ENCODE data around the gene ULK1.

ULK1 gene

GRCh38 chr12:131902332-131903241 lies 8.2 kb downstream of the ULK1 start:
- Histone ChIP-seq H3K79me1 (ENCODE audit: low read length) (peaks cover 21% of the 10 kb centered on the region), H3K4me2 (ENCODE audit: low read length) (no peak overlapping the region), H3K4me1 (ENCODE audit: control insufficient read depth, low read depth, low read length) (no peaks in the 10 kb centered on the region), H3K79me2 (ENCODE audit: control insufficient read depth, insufficient read depth, low read length) (peaks cover 8% of the 10 kb centered on the region), H3K27ac (ENCODE audit: low read depth, low read length) (no peak overlapping the region), H3K27me3 (ENCODE audit: insufficient read depth, low read length, poor library complexity) (no peaks in the 10 kb centered on the region), H3K56ac (ENCODE audit: low read length) (no peak overlapping the region), H2BK120ac (ENCODE audit: low read depth, low read length) (no peak overlapping the region), H3K23ac (ENCODE audit: low read length) (no peak overlapping the region), H3K9ac (ENCODE audit: low read length) (no peak overlapping the region), H4K8ac (ENCODE audit: low read depth, low read length) (no peak overlapping the region), H3K18ac (ENCODE audit: low read length) (no peak overlapping the region), H3K36me3 (ENCODE audit: control insufficient read depth, insufficient read depth, low read length) (no peaks in the 10 kb centered on the region), H3K4me3 (ENCODE audit: low read length) (no peak overlapping the region), H4K5ac (ENCODE audit: low read length) (no peak overlapping the region), H2AK5ac (ENCODE audit: low read length) (no peak overlapping the region), H2BK15ac (replicated peaks; ENCODE audit: low read depth) (no peak overlapping the region), H3K4ac (ENCODE audit: low read depth, low read length) (no peak overlapping the region), H2BK5ac (ENCODE audit: low read length) (no peak overlapping the region)
- no CpG with 5 or more reads among the region's 25 CpGs for WGBS (ENCODE audit: extremely low coverage, insufficient coverage, low lambda C conversion rate)
- no peak for DNase-seq

DNA sequence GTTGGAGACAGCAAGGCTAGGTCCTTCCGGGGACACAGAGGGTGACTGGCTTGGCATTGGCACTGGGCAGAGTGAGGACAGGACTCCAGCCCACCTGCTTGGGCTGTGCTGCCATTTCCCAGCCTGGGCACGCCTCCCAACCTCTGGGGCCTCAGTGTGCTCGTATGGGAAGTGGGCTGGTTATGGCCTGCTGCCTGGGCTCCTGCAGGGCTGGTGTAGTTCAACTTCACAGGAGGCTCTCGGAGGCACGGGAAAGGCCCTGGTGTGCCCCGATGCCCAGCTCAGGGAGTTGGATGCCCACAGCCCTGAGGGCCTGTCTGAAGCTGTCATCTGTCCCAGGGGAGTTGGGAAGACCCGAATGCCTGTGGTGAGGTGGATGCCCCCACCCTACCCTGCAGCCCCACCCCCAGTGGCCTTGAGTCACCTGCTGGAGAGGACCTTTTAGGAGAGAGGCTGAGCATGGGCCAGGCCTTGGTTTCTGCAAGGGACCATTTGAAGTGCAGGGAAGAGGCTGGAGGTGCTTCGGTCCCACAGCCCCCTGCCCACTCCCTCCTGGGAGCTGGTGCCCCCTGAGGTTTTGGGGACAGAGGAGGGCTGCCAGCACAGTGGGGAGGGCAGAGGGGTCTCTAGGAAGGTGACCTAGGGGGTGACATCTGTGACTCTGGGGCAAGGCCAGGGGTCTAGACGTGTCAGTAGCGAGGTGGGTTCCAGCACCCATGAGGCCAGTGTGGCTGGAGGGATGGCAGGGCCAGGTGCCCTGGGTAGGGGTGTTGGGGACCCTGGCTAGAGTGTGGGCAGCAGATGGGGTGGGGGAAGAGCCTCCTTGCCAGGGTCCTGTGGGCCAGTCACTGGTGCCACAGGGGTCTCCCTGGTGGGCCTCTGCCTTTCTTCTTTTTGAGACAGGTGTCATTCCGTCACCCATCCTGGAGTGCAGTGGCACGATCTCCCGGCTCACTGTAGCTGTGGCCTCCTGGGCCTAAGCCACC lies 9.1 kb downstream of the ULK1 start:
- no peak overlapping the region for H3K18ac ChIP-seq (ENCODE audit: low read length)
- no peak overlapping the region for H3K4me2 ChIP-seq (ENCODE audit: low read length)
- WGBS (ENCODE audit: extremely low coverage, insufficient coverage, low lambda C conversion rate): no CpG with 5 or more reads among the region's 13 CpGs
- H3K79me2 ChIP-seq (ENCODE audit: control insufficient read depth, insufficient read depth, low read length): peaks cover 8% of the 10 kb centered on the region
- no peak overlapping the region for H2BK15ac ChIP-seq (replicated peaks; ENCODE audit: low read depth)
- no peak overlapping the region for H3K56ac ChIP-seq (ENCODE audit: low read length)
- no peak overlapping the region for H2BK5ac ChIP-seq (ENCODE audit: low read length)
- no peak overlapping the region for H3K27ac ChIP-seq (ENCODE audit: low read depth, low read length)
- peaks cover 19% of the 10 kb centered on the region for H3K79me1 ChIP-seq (ENCODE audit: low read length)
- H3K4me3 ChIP-seq (ENCODE audit: low read length): no peak overlapping the region
- H4K5ac ChIP-seq (ENCODE audit: low read length): no peak overlapping the region
- H3K9ac ChIP-seq (ENCODE audit: low read length): no peak overlapping the region
- H4K8ac ChIP-seq (ENCODE audit: low read depth, low read length): no peak overlapping the region
- no peak for DNase-seq
- H3K4ac ChIP-seq (ENCODE audit: low read depth, low read length): no peak overlapping the region
- H3K36me3 ChIP-seq (ENCODE audit: control insufficient read depth, insufficient read depth, low read length): no peaks in the 10 kb centered on the region
- no peak overlapping the region for H2BK120ac ChIP-seq (ENCODE audit: low read depth, low read length)
- no peak overlapping the region for H3K23ac ChIP-seq (ENCODE audit: low read length)
- H3K27me3 ChIP-seq (ENCODE audit: insufficient read depth, low read length, poor library complexity): no peaks in the 10 kb centered on the region
- no peak overlapping the region for H2AK5ac ChIP-seq (ENCODE audit: low read length)
- H3K4me1 ChIP-seq (ENCODE audit: control insufficient read depth, low read depth, low read length): no peaks in the 10 kb centered on the region

DNA sequence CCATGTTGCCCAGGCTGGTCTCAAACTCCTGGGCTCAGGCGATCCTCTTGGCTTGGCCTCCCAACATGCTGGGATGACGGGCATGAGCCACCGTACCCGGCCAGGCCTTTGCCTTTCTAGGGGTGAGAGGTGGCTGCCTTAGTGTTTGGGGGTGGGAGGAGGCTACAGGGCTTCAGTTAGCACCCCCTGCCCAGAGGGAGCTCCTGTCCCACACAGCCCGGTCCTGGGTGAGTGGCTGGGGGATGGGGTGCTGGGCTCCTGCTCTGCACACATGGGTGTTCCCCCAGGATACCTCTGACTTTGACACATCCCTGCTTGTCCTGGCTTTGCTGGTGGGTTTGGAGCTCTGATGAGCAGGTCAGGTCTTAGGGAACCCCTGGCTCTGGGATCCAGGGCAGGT lies 9.9 kb downstream of the ULK1 start:
- Histone ChIP-seq H2AK5ac (ENCODE audit: low read length) (no peak overlapping the region), H4K5ac (ENCODE audit: low read length) (no peak overlapping the region), H2BK5ac (ENCODE audit: low read length) (no peak overlapping the region), H3K36me3 (ENCODE audit: control insufficient read depth, insufficient read depth, low read length) (no peaks in the 10 kb centered on the region), H3K4me2 (ENCODE audit: low read length) (no peak overlapping the region), H3K18ac (ENCODE audit: low read length) (no peak overlapping the region), H3K27ac (ENCODE audit: low read depth, low read length) (no peak overlapping the region), H3K4ac (ENCODE audit: low read depth, low read length) (no peak overlapping the region), H2BK15ac (replicated peaks; ENCODE audit: low read depth) (no peak overlapping the region), H4K8ac (ENCODE audit: low read depth, low read length) (no peak overlapping the region), H2BK120ac (ENCODE audit: low read depth, low read length) (no peak overlapping the region), H3K23ac (ENCODE audit: low read length) (no peak overlapping the region), H3K79me1 (ENCODE audit: low read length) (peaks cover 19% of the 10 kb centered on the region), H3K4me1 (ENCODE audit: control insufficient read depth, low read depth, low read length) (no peaks in the 10 kb centered on the region), H3K27me3 (ENCODE audit: insufficient read depth, low read length, poor library complexity) (no peaks in the 10 kb centered on the region), H3K79me2 (ENCODE audit: control insufficient read depth, insufficient read depth, low read length) (peaks cover 8% of the 10 kb centered on the region), H3K9ac (ENCODE audit: low read length) (no peak overlapping the region), H3K56ac (ENCODE audit: low read length) (no peak overlapping the region), H3K4me3 (ENCODE audit: low read length) (no peak overlapping the region)
- no CpG with 5 or more reads among the region's 5 CpGs for WGBS (ENCODE audit: extremely low coverage, insufficient coverage, low lambda C conversion rate)
- no peak for DNase-seq

GRCh38 chr12:131905081-131905629 lies 10.7 kb downstream of the ULK1 start:
- no CpG with 5 or more reads among the region's 13 CpGs for WGBS (ENCODE audit: extremely low coverage, insufficient coverage, low lambda C conversion rate)
- H3K56ac ChIP-seq (ENCODE audit: low read length): no peak overlapping the region

GRCh38 chr12:131905630-131906091 lies 11.2 kb downstream of the ULK1 start:
- Histone ChIP-seq H3K79me1 (ENCODE audit: low read length) (peaks cover 16% of the 10 kb centered on the region), H4K5ac (ENCODE audit: low read length) (no peak overlapping the region), H3K79me2 (ENCODE audit: control insufficient read depth, insufficient read depth, low read length) (peaks cover 4% of the 10 kb centered on the region), H2BK5ac (ENCODE audit: low read length) (no peak overlapping the region), H3K4me3 (ENCODE audit: low read length) (no peak overlapping the region), H3K4me2 (ENCODE audit: low read length) (no peak overlapping the region), H3K27me3 (ENCODE audit: insufficient read depth, low read length, poor library complexity) (no peaks in the 10 kb centered on the region), H3K56ac (ENCODE audit: low read length) (no peak overlapping the region), H3K27ac (ENCODE audit: low read depth, low read length) (no peak overlapping the region), H3K4me1 (ENCODE audit: control insufficient read depth, low read depth, low read length) (no peaks in the 10 kb centered on the region), H3K4ac (ENCODE audit: low read depth, low read length) (no peak overlapping the region), H4K8ac (ENCODE audit: low read depth, low read length) (no peak overlapping the region), H3K23ac (ENCODE audit: low read length) (no peak overlapping the region), H3K9ac (ENCODE audit: low read length) (no peak overlapping the region), H2AK5ac (ENCODE audit: low read length) (no peak overlapping the region), H3K36me3 (ENCODE audit: control insufficient read depth, insufficient read depth, low read length) (no peaks in the 10 kb centered on the region), H3K18ac (ENCODE audit: low read length) (no peak overlapping the region), H2BK15ac (replicated peaks; ENCODE audit: low read depth) (no peak overlapping the region), H2BK120ac (ENCODE audit: low read depth, low read length) (no peak overlapping the region)
- no CpG with 5 or more reads among the region's 15 CpGs for WGBS (ENCODE audit: extremely low coverage, insufficient coverage, low lambda C conversion rate)
- DNase-seq: no peak

More at GRCh38 chr12:131905081-131905629, 10.7 kb downstream of the ULK1 start:
- Histone ChIP-seq H3K4ac (ENCODE audit: low read depth, low read length) (no peak overlapping the region), H3K79me2 (ENCODE audit: control insufficient read depth, insufficient read depth, low read length) (peaks cover 8% of the 10 kb centered on the region), H3K4me3 (ENCODE audit: low read length) (no peak overlapping the region), H2BK120ac (ENCODE audit: low read depth, low read length) (no peak overlapping the region), H3K4me1 (ENCODE audit: control insufficient read depth, low read depth, low read length) (no peaks in the 10 kb centered on the region), H3K27ac (ENCODE audit: low read depth, low read length) (no peak overlapping the region), H2BK5ac (ENCODE audit: low read length) (no peak overlapping the region), H3K79me1 (ENCODE audit: low read length) (peaks cover 19% of the 10 kb centered on the region), H3K18ac (ENCODE audit: low read length) (no peak overlapping the region), H3K27me3 (ENCODE audit: insufficient read depth, low read length, poor library complexity) (no peaks in the 10 kb centered on the region), H3K9ac (ENCODE audit: low read length) (no peak overlapping the region), H2AK5ac (ENCODE audit: low read length) (no peak overlapping the region), H3K36me3 (ENCODE audit: control insufficient read depth, insufficient read depth, low read length) (no peaks in the 10 kb centered on the region), H4K5ac (ENCODE audit: low read length) (no peak overlapping the region), H3K23ac (ENCODE audit: low read length) (no peak overlapping the region), H3K4me2 (ENCODE audit: low read length) (no peak overlapping the region), H2BK15ac (replicated peaks; ENCODE audit: low read depth) (no peak overlapping the region), H4K8ac (ENCODE audit: low read depth, low read length) (no peak overlapping the region)
- no peak for DNase-seq
